Measurements from ENCODE around the gene POU2F1.

POU2F1 gene

DNA sequence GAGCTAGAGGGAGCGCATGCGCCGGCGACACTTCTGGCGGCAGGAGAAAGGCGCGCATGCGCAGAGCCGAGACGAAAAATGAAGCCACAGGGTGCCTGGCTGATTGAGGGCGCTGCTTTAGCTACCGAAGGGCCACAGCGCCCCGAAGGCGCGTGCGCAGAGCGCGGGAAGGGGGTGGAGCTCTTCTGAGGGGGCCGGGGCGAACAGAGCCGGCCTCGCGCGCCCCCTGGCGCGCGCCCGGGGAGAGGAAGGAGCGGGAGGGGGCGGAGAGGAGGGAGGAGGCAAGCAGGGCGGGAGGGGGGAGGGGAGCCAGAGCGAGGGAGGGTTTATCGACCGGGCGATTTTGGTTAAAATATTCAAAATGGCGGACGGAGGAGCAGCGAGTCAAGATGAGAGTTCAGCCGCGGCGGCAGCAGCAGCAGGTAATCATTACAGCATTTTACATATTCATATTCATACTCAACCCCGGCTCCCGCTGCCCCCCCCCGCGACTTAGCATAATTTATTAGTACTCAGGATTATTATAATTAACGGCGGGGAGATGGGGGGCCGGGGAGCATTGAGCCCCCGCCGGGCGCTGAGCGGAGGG, at the start of gene POU2F1:
POU2F1 (plus strand) TSS at position 350 of the 589 bp plus-strand sequence; CDS start at position 362, 12 bp downstream.
- Histone ChIP-seq H3K4me3 (ENCODE audit: low read depth in 1 of 2, low read length in 1 of 2) (peak within 1 kb of the TSS; percentile 71 to 99), H3K36me3 (no peaks in the 10 kb centered on the region), H3K27me3 (no peaks in the 10 kb centered on the region), H3K27ac (peak within 1 kb of the TSS; percentile 96), H3K9me3 (no peaks in the 10 kb centered on the region), H3K4me1 (ENCODE audit: control insufficient read depth in 1 of 2, insufficient read depth in 1 of 2, low read depth in 1 of 2, low read length in 1 of 2) (peaks cover 19 to 23% of the 10 kb centered on the region in 2 experiments)
- TF ChIP-seq CTCF (IDR thresholded peaks at IDR 0.05) = peak; percentile 93

- Histone ChIP-seq H3K27me3 (no peaks in the 10 kb centered on the region), H3K4me3 (ENCODE audit: low read depth in 1 of 2, low read length in 1 of 2) (no peak overlapping the region), H3K27ac (no peak overlapping the region), H3K36me3 (no peaks in the 10 kb centered on the region), H3K9me3 (no peaks in the 10 kb centered on the region), H3K4me1 (ENCODE audit: control insufficient read depth in 1 of 2, insufficient read depth in 1 of 2, low read depth in 1 of 2, low read length in 1 of 2) (no peaks in the 10 kb centered on the region)
- no peak for TF ChIP-seq CTCF (IDR thresholded peaks at IDR 0.05)
These were observed 49.3 kb upstream of the POU2F1 start for GRCh38 chr1:167171286-167171929.

GRCh38 chr1:167173516-167174184, 47.0 kb upstream of the POU2F1 start:
- no peaks in the 10 kb centered on the region for H3K27me3 ChIP-seq

GRCh38 chr1:167175901-167176300, 44.8 kb upstream of the POU2F1 start:
- H3K36me3 ChIP-seq = no peaks in the 10 kb centered on the region
- H3K4me1 ChIP-seq (ENCODE audit: control insufficient read depth in 1 of 2, insufficient read depth in 1 of 2, low read depth in 1 of 2, low read length in 1 of 2) = peaks cover 0 to 6% of the 10 kb centered on the region in 2 experiments
- H3K27ac ChIP-seq = no peak overlapping the region
- no peak for TF ChIP-seq CTCF (IDR thresholded peaks at IDR 0.05)
- no peaks in the 10 kb centered on the region for H3K9me3 ChIP-seq
- H3K4me3 ChIP-seq (ENCODE audit: low read depth in 1 of 2, low read length in 1 of 2) = no peak overlapping the region
- H3K27me3 ChIP-seq = no peaks in the 10 kb centered on the region

More at GRCh38 chr1:167173516-167174184, 47.0 kb upstream of the POU2F1 start:
- Histone ChIP-seq H3K4me3 (ENCODE audit: low read depth in 1 of 2, low read length in 1 of 2) (no peak overlapping the region), H3K36me3 (no peaks in the 10 kb centered on the region), H3K4me1 (ENCODE audit: control insufficient read depth in 1 of 2, insufficient read depth in 1 of 2, low read depth in 1 of 2, low read length in 1 of 2) (peaks cover 0 to 6% of the 10 kb centered on the region in 2 experiments), H3K27ac (no peak overlapping the region), H3K9me3 (no peaks in the 10 kb centered on the region)
- no peak for TF ChIP-seq CTCF (IDR thresholded peaks at IDR 0.05)

- no peak for TF ChIP-seq CTCF (IDR thresholded peaks at IDR 0.05)
- Histone ChIP-seq H3K4me3 (ENCODE audit: low read depth in 1 of 2, low read length in 1 of 2) (no peak overlapping the region), H3K36me3 (no peaks in the 10 kb centered on the region)
These were observed 41.9 kb upstream of the POU2F1 start for GRCh38 chr1:167178831-167179230.

More at GRCh38 chr1:167178831-167179230, 41.9 kb upstream of the POU2F1 start:
- H3K27me3 ChIP-seq = no peaks in the 10 kb centered on the region
- H3K9me3 ChIP-seq = no peaks in the 10 kb centered on the region
- no peak overlapping the region for H3K27ac ChIP-seq
- peaks cover 0 to 6% of the 10 kb centered on the region in 2 experiments for H3K4me1 ChIP-seq (ENCODE audit: control insufficient read depth in 1 of 2, insufficient read depth in 1 of 2, low read depth in 1 of 2, low read length in 1 of 2)

Data from neutrophil (primary cell).